Mammary epithelial cell (primary cell): Measurements from ENCODE around the gene SLC9C1.

Experiments
- EZH2 ChIP-seq: IDR thresholded peaks from 2 replicates; pipeline ENCODE4 v1.6.1; 2012; ENCODE audit warnings: low read length, inconsistent platforms, borderline replicate concordance
- TF ChIP-seq, protein P1 (sequence below), 2 donors: IDR thresholded peaks in 1 of 2; conservative IDR thresholded peaks in 1 of 2; 2 replicates each; pipeline ENCODE4 v1.5.1; 2011 to 2012; ENCODE audit warnings: inconsistent platforms in 2 of 2, low read length in 2 of 2, mild to moderate bottlenecking in 2 of 2, control low read depth in 1 of 2, low read depth in 1 of 2; ENCODE audit not compliant: insufficient read depth in 1 of 2; ENCODE audit errors: extremely low read depth in 1 of 2

- TF ChIP-seq, protein P1, sequence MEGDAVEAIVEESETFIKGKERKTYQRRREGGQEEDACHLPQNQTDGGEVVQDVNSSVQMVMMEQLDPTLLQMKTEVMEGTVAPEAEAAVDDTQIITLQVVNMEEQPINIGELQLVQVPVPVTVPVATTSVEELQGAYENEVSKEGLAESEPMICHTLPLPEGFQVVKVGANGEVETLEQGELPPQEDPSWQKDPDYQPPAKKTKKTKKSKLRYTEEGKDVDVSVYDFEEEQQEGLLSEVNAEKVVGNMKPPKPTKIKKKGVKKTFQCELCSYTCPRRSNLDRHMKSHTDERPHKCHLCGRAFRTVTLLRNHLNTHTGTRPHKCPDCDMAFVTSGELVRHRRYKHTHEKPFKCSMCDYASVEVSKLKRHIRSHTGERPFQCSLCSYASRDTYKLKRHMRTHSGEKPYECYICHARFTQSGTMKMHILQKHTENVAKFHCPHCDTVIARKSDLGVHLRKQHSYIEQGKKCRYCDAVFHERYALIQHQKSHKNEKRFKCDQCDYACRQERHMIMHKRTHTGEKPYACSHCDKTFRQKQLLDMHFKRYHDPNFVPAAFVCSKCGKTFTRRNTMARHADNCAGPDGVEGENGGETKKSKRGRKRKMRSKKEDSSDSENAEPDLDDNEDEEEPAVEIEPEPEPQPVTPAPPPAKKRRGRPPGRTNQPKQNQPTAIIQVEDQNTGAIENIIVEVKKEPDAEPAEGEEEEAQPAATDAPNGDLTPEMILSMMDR (conservative IDR thresholded peaks at IDR 0.05 in 1 of 2, IDR thresholded peaks at IDR 0.05 in 1 of 2; ENCODE audit: extremely low read depth in 1 of 2, insufficient read depth in 1 of 2, low read depth in 1 of 2, low read length in 2 of 2) = no peak
- TF ChIP-seq EZH2 = no peak
These were observed 25.7 kb upstream of the SLC9C1 start for GRCh38 chr3:112319516-112320276.
